Measurements from ENCODE around the gene SLC36A1. TPM values are rescaled to one million over a fixed set of nuclear protein-coding genes. Genes with fewer than 3 reads are reported as not detected.

SLC36A1 gene
- total and polyA plus RNA-seq, 10 donors: 1.7 to 29.6 (median 17.7) TPM

DNA sequence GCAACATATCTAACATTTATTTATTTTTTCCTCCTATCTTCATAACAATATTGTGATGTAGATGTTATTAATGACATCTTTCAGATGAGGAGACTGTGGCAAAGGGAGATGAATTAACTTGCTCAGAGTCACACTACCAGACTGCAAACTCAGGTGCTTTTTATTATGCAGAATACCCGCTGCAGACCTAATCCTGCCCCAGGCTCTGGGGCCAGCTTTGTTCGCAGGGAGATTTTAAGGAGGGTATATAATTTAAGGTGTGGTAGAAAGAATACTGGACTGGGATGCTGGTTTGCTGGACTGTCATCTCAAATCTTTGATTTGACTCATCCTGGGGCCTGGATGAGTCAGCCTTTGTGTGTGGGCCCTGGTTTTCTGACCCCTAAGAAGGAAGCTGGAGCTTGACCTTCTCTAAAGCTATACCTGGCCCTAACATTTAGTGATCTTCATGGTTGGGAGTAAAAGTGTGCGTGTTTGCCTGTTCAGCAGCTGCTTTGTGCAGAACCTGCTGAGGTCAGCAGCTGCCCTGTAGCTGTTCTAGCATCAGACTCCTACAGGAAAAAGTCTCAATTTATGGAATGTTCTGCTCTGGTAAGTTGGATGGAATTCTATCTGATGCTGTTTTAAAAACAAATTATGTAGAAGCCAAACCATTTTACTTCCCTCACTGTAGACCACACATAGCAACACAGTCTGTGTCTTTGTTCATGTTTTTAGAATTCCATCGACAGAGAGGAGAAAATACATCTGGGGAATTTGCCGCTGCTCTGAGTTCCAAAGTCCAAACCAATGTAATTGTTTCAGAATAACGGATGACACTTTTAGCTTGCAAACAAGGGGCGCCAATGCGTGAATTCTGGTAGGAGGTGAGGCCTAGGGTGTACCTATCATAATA lies 4.5 kb downstream of the SLC36A1 start:
- no peaks in the 10 kb centered on the region for H3K27me3 ChIP-seq (replicated peaks in 1 of 7)
- 80 to 92% (median 91%) methylated on average over 8 of the region's 8 CpGs for WGBS, 5 donors
- no peak overlapping the region for H3K4me3 ChIP-seq
- TF ChIP-seq, protein P1, sequence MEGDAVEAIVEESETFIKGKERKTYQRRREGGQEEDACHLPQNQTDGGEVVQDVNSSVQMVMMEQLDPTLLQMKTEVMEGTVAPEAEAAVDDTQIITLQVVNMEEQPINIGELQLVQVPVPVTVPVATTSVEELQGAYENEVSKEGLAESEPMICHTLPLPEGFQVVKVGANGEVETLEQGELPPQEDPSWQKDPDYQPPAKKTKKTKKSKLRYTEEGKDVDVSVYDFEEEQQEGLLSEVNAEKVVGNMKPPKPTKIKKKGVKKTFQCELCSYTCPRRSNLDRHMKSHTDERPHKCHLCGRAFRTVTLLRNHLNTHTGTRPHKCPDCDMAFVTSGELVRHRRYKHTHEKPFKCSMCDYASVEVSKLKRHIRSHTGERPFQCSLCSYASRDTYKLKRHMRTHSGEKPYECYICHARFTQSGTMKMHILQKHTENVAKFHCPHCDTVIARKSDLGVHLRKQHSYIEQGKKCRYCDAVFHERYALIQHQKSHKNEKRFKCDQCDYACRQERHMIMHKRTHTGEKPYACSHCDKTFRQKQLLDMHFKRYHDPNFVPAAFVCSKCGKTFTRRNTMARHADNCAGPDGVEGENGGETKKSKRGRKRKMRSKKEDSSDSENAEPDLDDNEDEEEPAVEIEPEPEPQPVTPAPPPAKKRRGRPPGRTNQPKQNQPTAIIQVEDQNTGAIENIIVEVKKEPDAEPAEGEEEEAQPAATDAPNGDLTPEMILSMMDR (IDR thresholded peaks at IDR 0.05 in 8 of 11, conservative IDR thresholded peaks at IDR 0.05 in 3 of 11): no peak
- TF ChIP-seq POLR2A (IDR thresholded peaks at IDR 0.05) (no peak), POLR2AphosphoS5 (IDR thresholded peaks at IDR 0.05) (no peak)
- intact Hi-C loops (cut with DNase I; ENCODE audit: low total_unique reads): no loop called here
- H3K9me3 ChIP-seq: no peaks in the 10 kb centered on the region
- no peak for DNase-seq
- no peak overlapping the region for H3K27ac ChIP-seq
- H3K36me3 ChIP-seq: peaks cover 0 to 23% (median 0%) of the 10 kb centered on the region in 6 donors
- H3K4me1 ChIP-seq: peaks cover 3 to 36% (median 21%) of the 10 kb centered on the region in 6 donors

DNA sequence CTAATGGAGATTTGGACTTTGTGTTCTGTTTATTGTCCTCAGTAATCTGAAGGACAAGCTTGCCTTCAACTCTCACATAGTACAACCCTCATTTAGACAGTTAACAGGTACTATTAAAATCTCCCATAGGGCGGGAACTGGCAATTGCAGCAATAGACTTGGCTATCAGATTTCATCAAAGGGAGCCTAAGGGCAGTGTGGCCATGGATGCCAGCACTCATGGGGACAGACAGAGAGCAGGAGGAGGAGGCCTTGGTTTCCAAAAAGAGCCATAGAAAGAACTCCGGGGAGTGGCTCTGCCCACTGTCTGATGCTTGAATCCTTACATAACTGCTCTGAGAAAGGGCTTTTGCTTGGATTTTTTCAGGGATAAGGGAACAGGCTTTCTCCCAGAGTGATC lies 6.8 kb downstream of the SLC36A1 start:
- no peak overlapping the region for H3K27ac ChIP-seq
- H3K27me3 ChIP-seq (replicated peaks in 1 of 7): no peaks in the 10 kb centered on the region
- no peak for TF ChIP-seq POLR2A (IDR thresholded peaks at IDR 0.05)
- TF ChIP-seq, protein P1 (IDR thresholded peaks at IDR 0.05 in 8 of 11, conservative IDR thresholded peaks at IDR 0.05 in 3 of 11): no peak
- no peak for TF ChIP-seq POLR2AphosphoS5 (IDR thresholded peaks at IDR 0.05)
- H3K4me1 ChIP-seq: peaks cover 0 to 19% (median 11%) of the 10 kb centered on the region in 6 donors
- no peak overlapping the region for H3K4me3 ChIP-seq
- H3K36me3 ChIP-seq: peaks cover 0 to 38% (median 2%) of the 10 kb centered on the region in 6 donors
- 87 to 97% (median 94%) methylated on average over 2 of the region's 2 CpGs for WGBS, 5 donors
- no peak for DNase-seq
- intact Hi-C loops (cut with DNase I; ENCODE audit: low total_unique reads): no loop called here
- no peaks in the 10 kb centered on the region for H3K9me3 ChIP-seq

DNA sequence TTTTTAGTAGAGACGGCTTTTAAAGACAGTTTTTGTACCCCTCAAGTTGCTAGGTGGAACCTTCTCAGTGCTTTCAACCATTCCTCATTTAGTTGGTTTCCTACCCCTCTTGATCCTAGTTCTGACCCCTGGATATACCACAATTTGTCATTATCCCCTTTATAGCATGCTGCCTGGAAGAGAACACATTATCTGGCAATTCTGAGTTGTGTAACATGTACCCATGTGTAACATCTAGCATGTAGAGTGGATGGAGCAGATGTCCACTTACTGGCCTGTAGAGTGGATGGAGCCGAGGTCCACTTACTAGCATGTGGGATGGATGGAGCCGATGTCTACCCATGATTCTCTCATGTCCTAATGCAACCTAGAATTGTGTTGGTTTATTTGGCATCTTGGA lies 7.5 kb downstream of the SLC36A1 start:
- intact Hi-C loops (cut with DNase I; ENCODE audit: low total_unique reads): no loop called here
- Histone ChIP-seq H3K9me3 (no peaks in the 10 kb centered on the region), H3K27me3 (replicated peaks in 1 of 7) (no peaks in the 10 kb centered on the region), H3K4me3 (no peak overlapping the region), H3K27ac (no peak overlapping the region), H3K36me3 (peaks cover 0 to 45% (median 3%) of the 10 kb centered on the region in 6 donors), H3K4me1 (peaks cover 0 to 12% (median 6%) of the 10 kb centered on the region in 6 donors)
- TF ChIP-seq, protein P1 (IDR thresholded peaks at IDR 0.05 in 8 of 11, conservative IDR thresholded peaks at IDR 0.05 in 3 of 11): no peak
- WGBS, 5 donors: 93 to 99% (median 96%) methylated on average over 3 of the region's 3 CpGs
- no peak for DNase-seq

DNA sequence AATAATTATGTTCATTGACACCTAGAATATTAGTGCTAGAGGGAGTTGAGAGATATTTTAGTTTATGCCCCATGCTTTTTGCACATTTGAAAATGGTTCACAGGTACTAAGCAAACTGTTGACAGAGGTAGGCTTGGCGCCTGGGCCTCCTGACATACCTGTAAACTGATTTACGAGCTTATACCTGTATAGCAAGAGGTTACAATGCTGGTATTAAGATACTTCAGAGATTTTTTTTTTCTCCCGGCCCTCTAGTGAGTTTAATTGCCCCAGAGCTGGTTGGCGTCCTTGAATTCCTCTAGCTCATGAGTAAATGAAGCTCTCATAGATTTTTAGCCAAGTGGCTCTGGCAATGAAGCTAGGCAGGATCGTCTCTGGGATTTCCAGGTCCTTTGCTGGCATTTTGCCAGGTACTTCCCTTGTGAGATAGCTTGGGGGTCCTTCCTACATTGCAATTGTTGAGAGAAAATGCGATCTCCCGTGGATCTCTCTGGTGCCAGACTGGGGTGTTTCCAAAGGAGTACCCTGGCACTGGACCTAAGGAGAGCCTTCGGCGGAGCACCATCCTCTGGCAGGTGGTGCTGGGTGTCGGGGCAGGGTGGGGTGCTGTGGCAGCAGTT lies 9.0 kb downstream of the SLC36A1 start:
- Histone ChIP-seq H3K27me3 (replicated peaks in 1 of 7) (no peaks in the 10 kb centered on the region), H3K9me3 (no peaks in the 10 kb centered on the region), H3K27ac (no peak overlapping the region), H3K4me3 (no peak overlapping the region), H3K36me3 (peaks cover 0 to 53% (median 3%) of the 10 kb centered on the region in 6 donors), H3K4me1 (peaks cover 0 to 11% (median 6%) of the 10 kb centered on the region in 6 donors)
- no peak for DNase-seq
- TF ChIP-seq, protein P1 (IDR thresholded peaks at IDR 0.05 in 8 of 11, conservative IDR thresholded peaks at IDR 0.05 in 3 of 11): no peak
- intact Hi-C loops (cut with DNase I; ENCODE audit: low total_unique reads): no loop called here
- WGBS, 5 donors: 77 to 83% (median 80%) methylated on average over 6 to 10 of the region's 10 CpGs
